Parathyroid adenoma (tissue), 2 donors: ENCODE data around the gene ZNF443.
"Not testable (repeated sequence)": the region's sequence is repeated elsewhere in the genome, so short reads cannot be mapped to it uniquely, and the experiment has no call there.

Experiments used
- H2AFZ ChIP-seq: fragments of 300-600 bp; sonication (generic); one replicate; pipeline ENCODE4 v1.7.0; 2017; ENCODE audit warnings: antibody characterized with exemption, mild to moderate bottlenecking
- H3K27ac ChIP-seq: fragments of 300-600 bp; sonication (generic); one replicate; pipeline ENCODE4 v1.7.0; 2017
- H3K27me3 ChIP-seq: fragments of 300-600 bp; sonication (generic); one replicate; pipeline ENCODE4 v1.7.0; 2017; ENCODE audit warnings: low read length; ENCODE audit not compliant: control insufficient read depth, insufficient read depth
- H3K36me3 ChIP-seq: fragments of 300-600 bp; sonication (generic); one replicate; pipeline ENCODE4 v1.7.0; 2017; ENCODE audit warnings: low read length; ENCODE audit not compliant: control insufficient read depth, insufficient read depth
- H3K4me1 ChIP-seq: fragments of 300-600 bp; sonication (generic); one replicate; pipeline ENCODE4 v1.7.0; 2017; ENCODE audit warnings: control low read depth
- H3K4me2 ChIP-seq: fragments of 300-600 bp; sonication (generic); one replicate; pipeline ENCODE4 v1.7.0; 2017; ENCODE audit warnings: low read length
- H3K4me3 ChIP-seq: fragments of 300-600 bp; sonication (generic); one replicate; pipeline ENCODE4 v1.7.0; 2017; ENCODE audit warnings: low read depth, low read length
- H3K79me2 ChIP-seq: fragments of 300-600 bp; sonication (generic); one replicate; pipeline ENCODE4 v1.7.0; 2017; ENCODE audit warnings: control low read depth
- H3K9ac ChIP-seq: fragments of 300-600 bp; sonication (generic); one replicate; pipeline ENCODE4 v1.7.0; 2017; ENCODE audit warnings: mild to moderate bottlenecking
- H3K9me3 ChIP-seq: fragments of 300-600 bp; sonication (generic); one replicate; pipeline ENCODE4 v1.7.0; 2017; ENCODE audit warnings: low read length; ENCODE audit not compliant: control insufficient read depth
- TF ChIP-seq, protein P1 (sequence below): fragments of 300-600 bp; sonication (generic); IDR thresholded peaks from one replicate; pipeline ENCODE4 v1.7.0; 2017; ENCODE audit warnings: antibody characterized with exemption, mild to moderate bottlenecking
- donor health status: primary hyperparathyroidism.

ZNF443 gene

GRCh38 chr19:12465211-12465610 is 24.4 kb upstream of the ZNF443 start:
- Histone ChIP-seq H3K4me1 (no peaks in the 10 kb centered on the region), H3K9ac (no peak overlapping the region), H3K27ac (no peak overlapping the region), H3K36me3 (peaks cover 19% of the 10 kb centered on the region), H3K79me2 (peaks cover 10% of the 10 kb centered on the region), H2AFZ (no peak overlapping the region), H3K4me3 (no peak overlapping the region), H3K27me3 (no peaks in the 10 kb centered on the region), H3K4me2 (no peak overlapping the region), H3K9me3 (peaks cover 19% of the 10 kb centered on the region)
- TF ChIP-seq, protein P1, sequence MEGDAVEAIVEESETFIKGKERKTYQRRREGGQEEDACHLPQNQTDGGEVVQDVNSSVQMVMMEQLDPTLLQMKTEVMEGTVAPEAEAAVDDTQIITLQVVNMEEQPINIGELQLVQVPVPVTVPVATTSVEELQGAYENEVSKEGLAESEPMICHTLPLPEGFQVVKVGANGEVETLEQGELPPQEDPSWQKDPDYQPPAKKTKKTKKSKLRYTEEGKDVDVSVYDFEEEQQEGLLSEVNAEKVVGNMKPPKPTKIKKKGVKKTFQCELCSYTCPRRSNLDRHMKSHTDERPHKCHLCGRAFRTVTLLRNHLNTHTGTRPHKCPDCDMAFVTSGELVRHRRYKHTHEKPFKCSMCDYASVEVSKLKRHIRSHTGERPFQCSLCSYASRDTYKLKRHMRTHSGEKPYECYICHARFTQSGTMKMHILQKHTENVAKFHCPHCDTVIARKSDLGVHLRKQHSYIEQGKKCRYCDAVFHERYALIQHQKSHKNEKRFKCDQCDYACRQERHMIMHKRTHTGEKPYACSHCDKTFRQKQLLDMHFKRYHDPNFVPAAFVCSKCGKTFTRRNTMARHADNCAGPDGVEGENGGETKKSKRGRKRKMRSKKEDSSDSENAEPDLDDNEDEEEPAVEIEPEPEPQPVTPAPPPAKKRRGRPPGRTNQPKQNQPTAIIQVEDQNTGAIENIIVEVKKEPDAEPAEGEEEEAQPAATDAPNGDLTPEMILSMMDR = no peak

- Histone ChIP-seq H3K36me3 (peaks cover 16% of the 10 kb centered on the region), H2AFZ (no peak overlapping the region), H3K4me1 (no peaks in the 10 kb centered on the region), H3K9me3 (peaks cover 19% of the 10 kb centered on the region), H3K4me3 (no peak overlapping the region), H3K79me2 (peaks cover 5% of the 10 kb centered on the region), H3K27me3 (no peaks in the 10 kb centered on the region), H3K4me2 (no peak overlapping the region), H3K27ac (no peak overlapping the region), H3K9ac (no peak overlapping the region)
- TF ChIP-seq, protein P1 = no peak
Measured at GRCh38 chr19:12464769-12465168, 23.9 kb upstream of the ZNF443 start.

DNA sequence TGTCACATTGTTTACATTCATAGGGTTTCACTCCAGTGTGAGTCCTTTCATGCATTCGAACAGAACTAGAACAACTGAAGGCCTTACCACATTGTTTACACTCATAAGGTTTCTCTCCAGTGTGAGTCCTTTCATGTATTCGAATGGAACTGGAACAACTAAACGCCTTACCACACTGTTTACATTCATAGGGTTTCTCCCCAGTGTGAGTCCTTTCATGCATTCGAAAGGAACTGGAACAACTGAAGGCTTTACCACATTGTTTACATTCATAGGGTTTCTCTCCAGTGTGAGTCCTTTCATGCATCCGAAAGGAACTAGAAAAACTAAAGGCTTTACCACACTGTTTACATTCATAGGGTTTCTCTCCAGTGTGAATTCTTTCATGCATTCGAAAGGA is 23.3 kb upstream of the ZNF443 start:
- H3K79me2 ChIP-seq, H3K4me2 ChIP-seq, H3K9ac ChIP-seq, H3K27ac ChIP-seq, H3K27me3 ChIP-seq, H3K4me1 ChIP-seq, H2AFZ ChIP-seq, H3K4me3 ChIP-seq: not testable (repeated sequence)
- H3K9me3 ChIP-seq = peaks cover 19% of the 10 kb centered on the region
- peaks cover 15% of the 10 kb centered on the region for H3K36me3 ChIP-seq

DNA sequence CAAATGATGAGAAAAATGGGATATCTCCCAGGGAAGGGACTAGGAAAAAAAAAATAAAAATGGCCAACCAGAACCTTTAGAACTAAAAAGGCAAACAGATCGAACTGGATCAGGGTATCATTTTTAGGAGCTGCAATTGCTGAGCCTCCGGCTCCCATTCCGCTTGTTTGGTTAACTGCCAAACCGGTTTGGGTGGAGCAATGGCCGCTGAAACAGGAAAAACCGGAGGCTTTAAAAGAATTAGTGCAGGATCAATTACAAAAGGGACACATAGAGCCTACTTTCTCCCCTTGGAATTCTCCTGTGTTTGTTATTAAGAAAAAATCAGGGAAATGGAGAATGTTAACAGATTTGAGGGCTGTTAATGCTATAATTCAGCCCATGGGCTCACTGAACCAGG is 12.7 kb upstream of the ZNF443 start:
- TF ChIP-seq, protein P1 = no peak
- H3K27ac ChIP-seq = no peak overlapping the region
- no peaks in the 10 kb centered on the region for H3K79me2 ChIP-seq
- H3K36me3 ChIP-seq = no peaks in the 10 kb centered on the region
- no peaks in the 10 kb centered on the region for H3K27me3 ChIP-seq
- no peaks in the 10 kb centered on the region for H3K4me1 ChIP-seq
- no peak overlapping the region for H3K4me2 ChIP-seq
- no peaks in the 10 kb centered on the region for H3K9me3 ChIP-seq
- no peak overlapping the region for H3K9ac ChIP-seq
- no peak overlapping the region for H2AFZ ChIP-seq
- H3K4me3 ChIP-seq = no peak overlapping the region

GRCh38 chr19:12450844-12451243 is 10.0 kb upstream of the ZNF443 start:
- no peak overlapping the region for H3K4me2 ChIP-seq
- H3K4me1 ChIP-seq = no peaks in the 10 kb centered on the region
- no peaks in the 10 kb centered on the region for H3K27me3 ChIP-seq
- no peak overlapping the region for H3K4me3 ChIP-seq
- TF ChIP-seq, protein P1 = no peak
- no peak overlapping the region for H3K9ac ChIP-seq
- H2AFZ ChIP-seq = no peak overlapping the region
- no peak overlapping the region for H3K27ac ChIP-seq
- H3K79me2 ChIP-seq = no peaks in the 10 kb centered on the region
- no peaks in the 10 kb centered on the region for H3K36me3 ChIP-seq
- no peaks in the 10 kb centered on the region for H3K9me3 ChIP-seq
